Testis (tissue), 2 donors: ENCODE data around the gene CCDC93.

ENCODE experiments used
- CTCF ChIP-seq, 3 experiments: fragments of 450-650 bp in 2 of 3; fragments of 200-600 bp in 1 of 3; sonication (generic) in 1 of 3; IDR thresholded peaks; one replicate each; pipeline ENCODE4 v1.5.1; 2016 to 2019; ENCODE audit warnings: antibody characterized with exemption in 3 of 3, mild to moderate bottlenecking in 2 of 3, moderate library complexity in 1 of 3
- POLR2A ChIP-seq: fragments of 450-650 bp; IDR thresholded peaks from one replicate; pipeline ENCODE4 v1.6.1; 2017; ENCODE audit warnings: antibody characterized with exemption, mild to moderate bottlenecking, moderate library complexity

- TF ChIP-seq CTCF (IDR thresholded peaks at IDR 0.05) (no peak), POLR2A (no peak)
These were observed 60.6 kb downstream of the CCDC93 start for GRCh38 chr2:117953231-117953630.
